HFFc6 (cell line): ENCODE results near the gene POC1A. TPM values are rescaled to one million over a fixed set of nuclear protein-coding genes. Genes with fewer than 3 reads are reported as not detected.

Source experiments
- DNase-seq: peaks from one replicate; pipeline ENCODE4 v3.0.0-alpha.2; 2018
- H3K27ac Mint-ChIP-seq: 2 replicates; pipeline ENCODE4 v1.8.0; 2020; ENCODE audit warnings: mild to moderate bottlenecking, mixed read lengths
- H3K27me3 Mint-ChIP-seq: 2 replicates; pipeline ENCODE4 v1.8.0; 2021; ENCODE audit warnings: mild to moderate bottlenecking, moderate library complexity, mixed read lengths; ENCODE audit not compliant: insufficient read depth
- H3K36me3 Mint-ChIP-seq: 2 replicates; pipeline ENCODE4 v1.8.0; 2021; ENCODE audit warnings: low read depth, mixed read lengths
- H3K4me1 Mint-ChIP-seq: 2 replicates; pipeline ENCODE4 v1.8.0; 2020; ENCODE audit warnings: low read depth, mixed read lengths
- H3K4me3 Mint-ChIP-seq: 2 replicates; pipeline ENCODE4 v1.8.0; 2020; ENCODE audit warnings: mild to moderate bottlenecking, moderate library complexity, mixed read lengths
- H3K9me3 Mint-ChIP-seq: 2 replicates; pipeline ENCODE4 v1.8.0; 2020; ENCODE audit warnings: mild to moderate bottlenecking, mixed read lengths
- CTCF ChIP-seq: fragments of 200-600 bp; sonication (generic); IDR thresholded peaks from 2 replicates; pipeline ENCODE4 v1.5.0; 2021; ENCODE audit warnings: antibody characterized with exemption, mild to moderate bottlenecking
- total RNA-seq, 6 experiments: library from RNA; stranded (reverse); fragmentation: NEBNext Ultra II Directional; extraction: Animal tissue kit (Norgen Biotek cat#: 25700); gene quantifications; 2 replicates in 1 of 6; 3 replicates in 5 of 6; pipeline ENCODE4 v1.2.3, GENCODE V29; 2021

The POC1A gene
- total RNA-seq, 6 experiments from 2014 or later, result 11.0 to 21.3 (median 20.5) TPM

- peaks cover 39% of the 10 kb centered on the region for H3K4me1 Mint-ChIP-seq
- DNase-seq, result no peak
- H3K4me3 Mint-ChIP-seq, result peak overlapping the region; percentile 94
- H3K36me3 Mint-ChIP-seq, result peaks cover 27% of the 10 kb centered on the region
- TF ChIP-seq CTCF, result no peak
- H3K27ac Mint-ChIP-seq, result peak overlapping the region; percentile 72
- no peaks in the 10 kb centered on the region for H3K9me3 Mint-ChIP-seq
- H3K27me3 Mint-ChIP-seq, result peaks cover 6% of the 10 kb centered on the region
These were observed 44.7 kb upstream of the POC1A start for GRCh38 chr3:52198643-52199608.

GRCh38 chr3:52197842-52198625 is 43.8 kb upstream of the POC1A start, which contains the start of gene ALAS1:
TSS of gene ALAS1 (plus strand) at chr3:52198160. CDS start at chr3:52199242, 1,082 bp downstream.
- Mint-ChIP-seq H3K36me3 (peaks cover 20% of the 10 kb centered on the region), H3K27me3 (peaks cover 9% of the 10 kb centered on the region), H3K9me3 (no peaks in the 10 kb centered on the region)

GRCh38 chr3:52197499-52197841 is 43.2 kb upstream of the POC1A start:
- no peak for TF ChIP-seq CTCF
- DNase-seq, result no peak
- Mint-ChIP-seq H3K4me3 (peak overlapping the region; percentile 94), H3K4me1 (peaks cover 47% of the 10 kb centered on the region), H3K27me3 (peaks cover 9% of the 10 kb centered on the region), H3K36me3 (peaks cover 19% of the 10 kb centered on the region), H3K9me3 (no peaks in the 10 kb centered on the region), H3K27ac (peak overlapping the region; percentile 81)

More at GRCh38 chr3:52197842-52198625, 43.8 kb upstream of the POC1A start, which contains the start of gene ALAS1:
- Mint-ChIP-seq H3K4me3 (peak within 1 kb of the TSS; percentile 94), H3K27ac (peak within 1 kb of the TSS; percentile 81), H3K4me1 (peaks cover 43% of the 10 kb centered on the region)
- TF ChIP-seq CTCF, result peak; percentile 36
- DNase-seq, result peak; percentile 74

- Mint-ChIP-seq H3K36me3 (peaks cover 16% of the 10 kb centered on the region), H3K4me1 (peaks cover 47% of the 10 kb centered on the region), H3K27me3 (peaks cover 9% of the 10 kb centered on the region), H3K4me3 (no peak overlapping the region), H3K9me3 (no peaks in the 10 kb centered on the region), H3K27ac (no peak overlapping the region)
- DNase-seq, result no peak
- TF ChIP-seq CTCF, result no peak
These were observed 42.8 kb upstream of the POC1A start for GRCh38 chr3:52196977-52197376.

- peaks cover 44% of the 10 kb centered on the region for H3K4me1 Mint-ChIP-seq
- DNase-seq, result peak; percentile 19
- TF ChIP-seq CTCF, result no peak
- no peak overlapping the region; the same call in 1 of the 2 replicates for H3K27ac Mint-ChIP-seq
- no peak overlapping the region for H3K4me3 Mint-ChIP-seq
- peaks cover 10% of the 10 kb centered on the region for H3K36me3 Mint-ChIP-seq
- H3K27me3 Mint-ChIP-seq, result peaks cover 9% of the 10 kb centered on the region
- H3K9me3 Mint-ChIP-seq, result no peaks in the 10 kb centered on the region
These were observed 41.7 kb upstream of the POC1A start for GRCh38 chr3:52195823-52196331.
